Activated CD4-positive, alpha-beta memory T cell treated with anti-CD3 and anti-CD28 coated beads, Interleukin-2, amount 10 ng/mL, durations not matched to agents 7 days and 5 days (primary cell): ENCODE measurements around the gene IP6K1. TPM values are rescaled to one million over a fixed set of nuclear protein-coding genes. Genes with fewer than 3 reads are reported as not detected.
A peak's percentile ranks its signal among the peaks of the same experiment; 100 is the strongest.

Experiments used
- CTCF ChIA-PET: fragments of 350-600 bp; sonication (Branson Sonifier 250); formaldehyde crosslinking; loops from one replicate; lab custom pipeline; 2021; ENCODE audit warnings: antibody characterized with exemption, inconsistent platforms; lab: Charles Lee
- POLR2A ChIA-PET: fragments of 350-600 bp; sonication (Branson Sonifier 250); formaldehyde crosslinking; loops from one replicate; lab custom pipeline; 2021; ENCODE audit warnings: antibody characterized with exemption; lab: Charles Lee
- DNase-seq: peaks from one replicate; pipeline ENCODE4 v3.0.0-alpha.2; 2020
- H3K27ac Mint-ChIP-seq: one replicate; pipeline ENCODE4 v1.8.0; 2021; ENCODE audit warnings: mild to moderate bottlenecking, mixed read lengths
- H3K27me3 Mint-ChIP-seq: one replicate; pipeline ENCODE4 v1.8.0; 2021; ENCODE audit warnings: mixed read lengths
- H3K36me3 Mint-ChIP-seq: one replicate; pipeline ENCODE4 v1.8.0; 2021; ENCODE audit warnings: low read depth, mixed read lengths
- H3K4me1 Mint-ChIP-seq: one replicate; pipeline ENCODE4 v1.8.0; 2021; ENCODE audit warnings: mixed read lengths
- H3K4me3 Mint-ChIP-seq: one replicate; pipeline ENCODE4 v1.8.0; 2021; ENCODE audit warnings: mild to moderate bottlenecking, mixed read lengths
- H3K9me3 Mint-ChIP-seq: one replicate; pipeline ENCODE4 v1.8.0; 2021; ENCODE audit warnings: mixed read lengths
- total RNA-seq, 2 experiments: library from RNA; stranded (reverse); gene quantifications; one replicate each; pipeline ENCODE4 v1.2.3, GENCODE V29; 2021

The IP6K1 gene
- total RNA-seq, 2 experiments from 2014 or later = 38.8 to 39.2 TPM

- no peak overlapping the region for H3K27ac Mint-ChIP-seq
- peaks cover 19% of the 10 kb centered on the region for H3K4me1 Mint-ChIP-seq
- H3K4me3 Mint-ChIP-seq = no peak overlapping the region
- ChIA-PET POLR2A (no interaction called here), CTCF (no interaction called here)
- DNase-seq = no peak
- H3K27me3 Mint-ChIP-seq = no peaks in the 10 kb centered on the region
- peaks cover 19% of the 10 kb centered on the region for H3K36me3 Mint-ChIP-seq
- H3K9me3 Mint-ChIP-seq = no peaks in the 10 kb centered on the region
Observed at GRCh38 chr3:49727154-49727923, 59.0 kb downstream of the IP6K1 start.

DNA sequence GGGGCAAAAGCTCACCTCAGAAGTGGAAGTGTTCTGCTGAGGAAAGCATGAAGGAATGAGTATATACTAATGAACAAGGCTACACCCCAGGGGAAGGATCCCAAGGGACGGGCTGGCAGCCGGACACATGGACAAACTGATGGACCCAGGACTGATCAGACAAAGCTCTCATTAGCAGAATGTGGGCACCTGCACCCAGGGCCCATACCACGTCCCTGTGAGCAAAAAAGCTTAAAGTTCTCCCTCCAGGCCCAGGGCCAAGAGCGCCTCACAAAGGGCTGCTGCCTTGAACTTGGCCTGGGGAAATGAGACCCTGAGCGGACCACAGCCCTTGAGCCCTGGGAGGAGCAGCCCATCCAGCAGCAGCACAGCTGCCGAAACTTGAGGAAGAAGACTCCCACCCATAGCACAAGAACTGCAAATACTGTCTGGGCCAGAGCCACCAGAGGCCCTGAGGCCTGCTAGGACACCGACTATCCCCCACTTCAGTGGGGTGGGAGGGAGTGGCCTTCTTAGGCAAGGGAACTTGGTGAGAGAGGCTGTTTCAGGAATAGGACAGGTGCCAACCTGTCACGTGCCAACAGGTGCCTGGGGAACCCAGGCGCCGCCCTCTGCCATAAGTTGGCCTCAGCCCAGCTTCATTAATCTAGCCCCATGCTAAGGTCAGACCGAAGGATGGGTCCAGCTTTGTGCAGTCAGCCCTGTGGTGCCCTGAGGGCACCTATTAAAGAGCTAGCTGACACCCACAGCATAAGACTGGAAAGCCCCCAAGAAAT lies 60.2 kb downstream of the IP6K1 start:
- Mint-ChIP-seq H3K4me1 (peaks cover 26% of the 10 kb centered on the region), H3K27me3 (no peaks in the 10 kb centered on the region), H3K36me3 (peaks cover 19% of the 10 kb centered on the region), H3K9me3 (no peaks in the 10 kb centered on the region), H3K4me3 (no peak overlapping the region), H3K27ac (peak overlapping the region; percentile 12)
- no peak for DNase-seq
- ChIA-PET CTCF (interaction anchor here (0.6 kb wide), 1 partner anchor 417 kb away, joined by 3 read pairs; no protein-coding TSS in a partner anchor), POLR2A (interaction anchor here (0.6 to 1.2 kb wide), 2 partner anchors 77 to 401 kb away, joined by 3 read pairs; partner anchors contain the start of gene INKA1)

- POLR2A ChIA-PET = interaction anchor here (0.7 to 2.2 kb wide), 14 partner anchors 11 to 631 kb away, joined by 3 to 8 read pairs (median 4); partner anchors contain the start of genes INKA1, IP6K1, QRICH1 and TRAIP
- H3K27me3 Mint-ChIP-seq = no peaks in the 10 kb centered on the region
Observed at GRCh38 chr3:49724586-49724985, 61.8 kb downstream of the IP6K1 start.

GRCh38 chr3:49723628-49724551 lies 62.5 kb downstream of the IP6K1 start, which contains the start of gene GMPPB:
TSS of gene GMPPB (minus strand) at chr3:49723951. CDS start at chr3:49723726, 225 bp downstream.
- POLR2A ChIA-PET = interaction anchor here (0.7 to 2.2 kb wide), 20 partner anchors 11 to 630 kb away, joined by 3 to 8 read pairs (median 4); partner anchors contain the start of genes INKA1, IP6K1, QRICH1 and TRAIP
- no peaks in the 10 kb centered on the region for H3K9me3 Mint-ChIP-seq

More at GRCh38 chr3:49724586-49724985, 61.8 kb downstream of the IP6K1 start:
- peak overlapping the region; percentile 97 for H3K27ac Mint-ChIP-seq
- DNase-seq = peak; percentile 37
- peaks cover 33% of the 10 kb centered on the region for H3K36me3 Mint-ChIP-seq
- CTCF ChIA-PET = interaction anchor here (1.3 to 2.4 kb wide), 2 partner anchors 16 to 185 kb away, joined by 3 to 12 read pairs; no protein-coding TSS in a partner anchor
- H3K9me3 Mint-ChIP-seq = no peaks in the 10 kb centered on the region
- H3K4me3 Mint-ChIP-seq = peak overlapping the region; percentile 91
- peaks cover 38% of the 10 kb centered on the region for H3K4me1 Mint-ChIP-seq

GRCh38 chr3:49723296-49723627 lies 63.1 kb downstream of the IP6K1 start:
- H3K27me3 Mint-ChIP-seq = no peaks in the 10 kb centered on the region
- peak; percentile 79 for DNase-seq
- H3K9me3 Mint-ChIP-seq = no peaks in the 10 kb centered on the region
- H3K36me3 Mint-ChIP-seq = peaks cover 37% of the 10 kb centered on the region
- peak overlapping the region; percentile 97 for H3K27ac Mint-ChIP-seq
- CTCF ChIA-PET = interaction anchor here (0.6 to 2.4 kb wide), 4 partner anchors 15 to 583 kb away, joined by 3 to 12 read pairs (median 5); no protein-coding TSS in a partner anchor
- POLR2A ChIA-PET = interaction anchor here (0.6 to 2.2 kb wide), 16 partner anchors 10 to 252 kb away, joined by 3 to 11 read pairs (median 4); partner anchors contain the start of genes INKA1 and IP6K1
- peak overlapping the region; percentile 91 for H3K4me3 Mint-ChIP-seq
- H3K4me1 Mint-ChIP-seq = peaks cover 49% of the 10 kb centered on the region

More at GRCh38 chr3:49723628-49724551, 62.5 kb downstream of the IP6K1 start, which contains the start of gene GMPPB:
- Mint-ChIP-seq H3K27me3 (no peaks in the 10 kb centered on the region), H3K27ac (peak within 1 kb of the TSS; percentile 97), H3K4me3 (peak within 1 kb of the TSS; percentile 91), H3K36me3 (peaks cover 33% of the 10 kb centered on the region), H3K4me1 (peaks cover 44% of the 10 kb centered on the region)
- CTCF ChIA-PET = interaction anchor here (0.6 to 2.4 kb wide), 3 partner anchors 15 to 184 kb away, joined by 3 to 12 read pairs (median 6); no protein-coding TSS in a partner anchor
- peak; percentile 96 for DNase-seq

DNA sequence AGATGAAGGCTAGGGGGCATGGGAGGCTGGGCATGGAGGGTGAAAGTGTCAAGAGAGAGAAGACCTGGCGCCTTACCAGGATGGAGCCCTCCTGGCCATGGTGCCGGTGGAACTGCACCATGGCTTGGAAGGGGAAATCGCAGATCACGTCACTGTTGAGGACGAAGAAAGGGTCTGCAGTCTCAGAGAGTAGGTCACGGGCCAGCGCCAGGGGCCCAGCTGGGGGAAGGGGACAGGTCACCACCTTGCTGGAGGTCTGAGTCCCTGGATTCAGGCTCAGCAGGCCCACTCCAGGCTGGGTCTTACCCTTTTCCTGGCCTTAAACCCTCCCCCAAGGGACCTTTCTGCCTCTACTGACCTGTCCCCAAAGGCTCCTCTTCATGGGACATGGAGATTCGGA lies 63.4 kb downstream of the IP6K1 start:
- ChIA-PET CTCF (interaction anchor here (0.6 to 2.4 kb wide), 2 partner anchors 183 to 583 kb away, joined by 4 to 12 read pairs; no protein-coding TSS in a partner anchor), POLR2A (interaction anchor here (0.6 to 2.2 kb wide), 10 partner anchors 10 to 183 kb away, joined by 3 to 11 read pairs (median 5); partner anchors contain the start of genes INKA1 and IP6K1)
- Mint-ChIP-seq H3K27ac (peak overlapping the region; percentile 97), H3K36me3 (peaks cover 37% of the 10 kb centered on the region), H3K4me1 (peaks cover 49% of the 10 kb centered on the region), H3K9me3 (no peaks in the 10 kb centered on the region), H3K4me3 (peak overlapping the region; percentile 91), H3K27me3 (no peaks in the 10 kb centered on the region)
- no peak for DNase-seq

DNA sequence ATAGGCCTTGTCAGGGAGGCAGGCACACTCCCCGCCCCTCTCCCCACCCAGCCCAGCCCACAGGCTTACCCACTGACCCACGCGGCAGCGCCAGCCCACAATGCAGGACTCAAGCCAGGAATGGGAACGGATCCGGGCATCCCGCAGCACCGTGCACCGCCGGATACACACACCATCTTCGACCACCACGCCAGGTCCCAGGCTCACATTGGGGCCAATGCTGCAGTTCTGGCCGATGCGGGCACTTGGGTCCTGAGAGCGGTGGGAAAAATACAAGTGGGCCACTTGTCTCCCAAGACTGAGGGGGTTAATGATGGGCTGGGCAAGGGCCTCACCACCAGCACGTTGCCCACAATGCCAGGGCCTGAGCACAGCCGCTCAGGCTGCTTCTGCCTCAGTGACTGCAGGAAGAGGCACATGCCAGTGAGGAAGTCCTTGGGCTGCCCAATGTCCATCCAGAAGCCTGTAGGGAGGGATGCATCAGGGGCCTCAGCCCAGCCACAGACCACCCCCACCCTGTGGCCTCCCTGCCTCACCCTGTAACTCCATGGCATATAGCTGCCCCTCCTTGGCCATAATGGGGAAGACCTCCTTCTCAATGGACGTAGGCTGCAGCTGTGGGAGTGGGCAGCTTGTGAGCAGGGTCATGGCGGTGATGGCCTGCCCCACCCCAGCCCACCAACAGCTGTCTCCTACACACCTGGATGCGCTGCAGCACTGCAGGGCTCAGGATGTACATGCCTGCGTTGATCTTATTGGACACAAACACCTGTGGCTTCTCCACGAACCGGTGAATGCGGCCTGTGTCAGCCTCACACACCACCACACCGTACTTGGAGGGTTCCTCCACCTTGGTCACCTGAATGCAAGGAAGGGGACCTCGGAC lies 64.2 kb downstream of the IP6K1 start:
- H3K9me3 Mint-ChIP-seq = no peaks in the 10 kb centered on the region
- H3K36me3 Mint-ChIP-seq = peaks cover 36% of the 10 kb centered on the region
- peak; percentile 15 for DNase-seq
- H3K27me3 Mint-ChIP-seq = no peaks in the 10 kb centered on the region
- peak overlapping the region; percentile 97 for H3K27ac Mint-ChIP-seq
- POLR2A ChIA-PET = interaction anchor here (1.2 to 1.5 kb wide), 3 partner anchors 10 to 82 kb away, joined by 5 to 11 read pairs (median 6); partner anchors contain the start of genes INKA1 and IP6K1
- peak overlapping the region; percentile 91 for H3K4me3 Mint-ChIP-seq
- CTCF ChIA-PET = no interaction called here
- H3K4me1 Mint-ChIP-seq = peaks cover 53% of the 10 kb centered on the region

- DNase-seq = no peak
- ChIA-PET POLR2A (interaction anchor here (1.2 kb wide), 1 partner anchor 9 kb away, joined by 4 read pairs; no protein-coding TSS in a partner anchor), CTCF (no interaction called here)
- H3K27ac Mint-ChIP-seq = no peak overlapping the region
- H3K9me3 Mint-ChIP-seq = no peaks in the 10 kb centered on the region
- H3K27me3 Mint-ChIP-seq = no peaks in the 10 kb centered on the region
- H3K36me3 Mint-ChIP-seq = peaks cover 36% of the 10 kb centered on the region
- peaks cover 53% of the 10 kb centered on the region for H3K4me1 Mint-ChIP-seq
- peak overlapping the region; percentile 91 for H3K4me3 Mint-ChIP-seq
Observed at GRCh38 chr3:49721596-49721895, 64.8 kb downstream of the IP6K1 start.

- Mint-ChIP-seq H3K4me3 (no peak overlapping the region), H3K9me3 (no peaks in the 10 kb centered on the region), H3K27me3 (no peaks in the 10 kb centered on the region), H3K4me1 (peaks cover 53% of the 10 kb centered on the region), H3K27ac (peak overlapping the region; percentile 45), H3K36me3 (peaks cover 36% of the 10 kb centered on the region)
- ChIA-PET POLR2A (interaction anchor here (1.2 to 1.8 kb wide), 3 partner anchors 9 to 118 kb away, joined by 3 to 4 read pairs (median 4); partner anchors contain the start of gene IP6K1), CTCF (no interaction called here)
- peak; percentile 15 for DNase-seq
Observed at GRCh38 chr3:49720855-49721595, 65.3 kb downstream of the IP6K1 start.

DNA sequence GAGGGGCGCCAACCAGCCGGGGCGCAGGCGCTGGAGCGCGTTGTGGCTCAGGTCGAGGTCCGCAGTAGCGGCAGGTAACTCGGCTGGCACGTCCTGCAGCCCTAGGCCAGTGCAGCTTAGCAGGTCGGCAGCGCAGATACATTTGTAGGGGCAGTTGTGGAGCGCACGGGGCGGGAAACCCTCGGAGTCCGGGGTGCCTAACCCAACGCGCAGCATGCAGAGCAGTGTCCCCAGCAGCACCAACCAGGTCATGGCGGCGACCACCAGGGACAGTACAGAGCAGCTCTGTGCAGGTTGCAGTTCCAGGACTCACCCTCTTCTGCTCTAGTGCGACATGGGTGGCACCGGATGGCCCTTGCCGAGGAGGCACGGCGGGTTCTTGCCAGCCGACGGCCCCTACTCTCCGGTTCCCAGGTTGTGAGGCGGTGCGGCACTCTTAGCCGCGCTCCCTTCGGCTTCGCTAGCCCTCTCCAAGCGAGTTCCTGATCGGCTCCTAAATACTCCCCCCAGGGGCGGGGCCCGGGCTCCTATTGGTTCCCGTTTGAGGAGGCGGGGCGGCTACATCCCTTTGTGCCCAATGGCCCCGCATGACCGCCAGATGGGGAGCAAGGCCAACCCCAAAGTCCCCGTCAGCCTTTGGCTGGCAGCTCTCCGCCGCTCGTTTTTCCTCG lies 67.0 kb downstream of the IP6K1 start, which contains the start of gene AMIGO3:
Gene AMIGO3 (minus strand): TSS at position 471 of the 671 bp plus-strand sequence. CDS start 219 bp downstream, at position 252.
- peak within 1 kb of the TSS; percentile 77 for H3K4me3 Mint-ChIP-seq
- DNase-seq = peak; percentile 92
- H3K27ac Mint-ChIP-seq = peak within 1 kb of the TSS; percentile 74
- H3K9me3 Mint-ChIP-seq = no peaks in the 10 kb centered on the region
- CTCF ChIA-PET = interaction anchor here (0.7 to 2.4 kb wide), 7 partner anchors 9 to 218 kb away, joined by 3 to 8 read pairs (median 3); partner anchors contain the start of gene INKA1
- POLR2A ChIA-PET = interaction anchor here (0.6 to 2.2 kb wide), 7 partner anchors 18 to 369 kb away, joined by 3 to 6 read pairs (median 3); partner anchors contain the start of genes INKA1, IP6K1 and RBM5
- H3K4me1 Mint-ChIP-seq = peaks cover 47% of the 10 kb centered on the region
- no peaks in the 10 kb centered on the region for H3K27me3 Mint-ChIP-seq
- peaks cover 36% of the 10 kb centered on the region for H3K36me3 Mint-ChIP-seq
